HL-60 (cell line): Measurements from ENCODE around the gene MTG2.

Experiments
- POLR2AphosphoS5 ChIP-seq: IDR thresholded peaks from 2 replicates; pipeline ENCODE4 v1.6.1; 2012; ENCODE audit warnings: low read depth
- TF ChIP-seq, protein P1 (sequence below): IDR thresholded peaks from one replicate; pipeline ENCODE4 v1.5.1; 2011; ENCODE audit warnings: low read length, control low read depth, inconsistent platforms; ENCODE audit not compliant: insufficient read depth

GRCh38 chr20:62159052-62159451, 23.8 kb upstream of the MTG2 start:
- TF ChIP-seq, protein P1, sequence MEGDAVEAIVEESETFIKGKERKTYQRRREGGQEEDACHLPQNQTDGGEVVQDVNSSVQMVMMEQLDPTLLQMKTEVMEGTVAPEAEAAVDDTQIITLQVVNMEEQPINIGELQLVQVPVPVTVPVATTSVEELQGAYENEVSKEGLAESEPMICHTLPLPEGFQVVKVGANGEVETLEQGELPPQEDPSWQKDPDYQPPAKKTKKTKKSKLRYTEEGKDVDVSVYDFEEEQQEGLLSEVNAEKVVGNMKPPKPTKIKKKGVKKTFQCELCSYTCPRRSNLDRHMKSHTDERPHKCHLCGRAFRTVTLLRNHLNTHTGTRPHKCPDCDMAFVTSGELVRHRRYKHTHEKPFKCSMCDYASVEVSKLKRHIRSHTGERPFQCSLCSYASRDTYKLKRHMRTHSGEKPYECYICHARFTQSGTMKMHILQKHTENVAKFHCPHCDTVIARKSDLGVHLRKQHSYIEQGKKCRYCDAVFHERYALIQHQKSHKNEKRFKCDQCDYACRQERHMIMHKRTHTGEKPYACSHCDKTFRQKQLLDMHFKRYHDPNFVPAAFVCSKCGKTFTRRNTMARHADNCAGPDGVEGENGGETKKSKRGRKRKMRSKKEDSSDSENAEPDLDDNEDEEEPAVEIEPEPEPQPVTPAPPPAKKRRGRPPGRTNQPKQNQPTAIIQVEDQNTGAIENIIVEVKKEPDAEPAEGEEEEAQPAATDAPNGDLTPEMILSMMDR, result no peak
- TF ChIP-seq POLR2AphosphoS5, result no peak
